ENCODE measurements around the gene LHB. TPM values are rescaled to one million over a fixed set of nuclear protein-coding genes. Genes with fewer than 3 reads are reported as not detected.

Gene LHB
- total RNA-seq, 2 donors from 2014 or later = not detected

DNA sequence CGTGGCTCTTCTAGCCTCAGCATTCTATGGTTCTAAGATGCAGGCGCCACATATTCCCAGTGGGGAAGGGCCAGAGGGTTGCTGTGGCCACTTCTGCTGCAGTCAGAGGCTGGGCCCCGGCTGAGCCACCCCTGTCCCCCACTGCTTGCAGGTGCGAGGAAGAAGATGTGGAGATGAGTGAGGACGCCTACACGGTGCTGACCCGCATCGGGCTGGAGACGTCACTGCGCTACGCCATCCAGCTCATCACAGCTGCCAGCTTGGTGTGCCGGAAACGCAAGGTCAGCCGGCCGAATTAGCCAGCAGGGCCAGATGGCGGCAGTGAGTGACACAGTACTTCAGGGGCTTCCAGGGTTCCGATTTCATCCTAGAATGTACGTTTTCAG lies 2.0 kb downstream of the LHB start:
- H3K36me3 Mint-ChIP-seq (ENCODE audit: insufficient read depth in 2 of 2) = peaks cover 1 to 7% of the 10 kb centered on the region in 2 donors
- ATAC-seq (replicated peaks in 1 of 2) = no peak
- H3K4me3 Mint-ChIP-seq = no peak overlapping the region

DNA sequence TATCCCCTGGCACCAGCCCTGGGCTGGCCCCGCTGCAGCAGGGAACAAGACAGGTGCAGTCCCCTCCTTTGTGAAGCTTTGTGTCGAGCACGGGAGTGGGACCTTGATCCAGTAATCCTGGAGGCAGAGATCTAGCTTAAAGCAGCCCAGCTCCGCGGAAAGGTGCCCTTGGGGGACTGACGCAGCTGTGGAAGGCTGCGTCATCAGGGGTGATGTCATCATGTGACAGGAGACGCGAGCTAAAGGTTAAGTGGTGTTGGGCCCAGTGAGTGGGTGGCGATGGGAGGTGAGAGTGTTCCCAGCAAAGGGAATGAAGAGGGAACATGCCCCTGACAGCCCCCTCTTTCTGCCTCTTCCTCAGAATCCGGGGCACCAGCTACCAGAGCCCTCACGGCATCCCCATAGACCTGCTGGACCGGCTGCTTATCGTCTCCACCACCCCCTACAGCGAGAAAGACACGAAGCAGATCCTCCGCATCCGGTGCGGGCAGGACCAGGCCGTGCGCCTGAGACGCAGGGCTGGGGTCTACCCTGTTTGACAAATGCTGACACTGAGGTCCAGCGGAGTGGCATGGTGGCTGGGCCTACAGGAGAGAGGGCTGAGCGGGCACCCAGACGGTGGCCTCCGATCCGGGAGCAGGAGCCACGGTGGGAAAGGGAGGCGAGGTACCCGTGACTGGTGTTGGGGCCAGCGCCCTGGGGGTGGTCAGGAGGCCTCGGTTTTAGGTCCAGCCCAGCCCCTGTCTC lies 2.6 kb downstream of the LHB start:
- Mint-ChIP-seq H3K36me3 (ENCODE audit: insufficient read depth in 2 of 2) (peaks cover 1 to 7% of the 10 kb centered on the region in 2 donors), H3K4me3 (no peak overlapping the region), H3K9me3 (no peaks in the 10 kb centered on the region), H3K27ac (no peak overlapping the region), H3K27me3 (ENCODE audit: low read depth) (peaks cover 6% of the 10 kb centered on the region), H3K4me1 (ENCODE audit: low read depth) (peaks cover 11% of the 10 kb centered on the region)
- DNase-seq = no peak
- no peak for ATAC-seq (replicated peaks in 1 of 2)

More for the DNA sequence above, 2.0 kb downstream of the LHB start:
- Mint-ChIP-seq H3K4me1 (ENCODE audit: low read depth) (peaks cover 13% of the 10 kb centered on the region), H3K9me3 (no peaks in the 10 kb centered on the region), H3K27ac (no peak overlapping the region), H3K27me3 (ENCODE audit: low read depth) (peaks cover 11% of the 10 kb centered on the region)
- no peak for DNase-seq

DNA sequence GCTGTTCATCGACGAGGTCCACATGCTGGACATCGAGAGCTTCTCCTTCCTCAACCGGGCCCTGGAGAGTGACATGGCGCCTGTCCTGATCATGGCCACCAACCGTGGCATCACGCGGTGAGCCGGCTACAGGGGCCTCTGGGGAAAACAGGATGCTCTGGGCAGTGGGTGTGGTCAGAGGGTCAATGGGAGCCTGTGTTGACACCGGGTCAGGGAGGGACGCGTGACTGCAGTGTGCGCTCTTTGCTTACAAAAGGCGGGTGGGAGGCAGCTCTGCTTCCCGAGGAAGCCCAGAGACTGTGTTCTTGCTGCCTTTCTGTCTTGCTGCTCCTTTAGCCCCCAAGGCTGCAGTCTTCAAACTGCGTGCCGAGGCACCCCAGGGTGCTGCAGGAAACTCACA lies 5.7 kb downstream of the LHB start:
- Mint-ChIP-seq H3K4me1 (ENCODE audit: low read depth) (no peaks in the 10 kb centered on the region), H3K27ac (no peak overlapping the region), H3K9me3 (no peaks in the 10 kb centered on the region), H3K4me3 (no peak overlapping the region), H3K27me3 (ENCODE audit: low read depth) (no peaks in the 10 kb centered on the region), H3K36me3 (ENCODE audit: insufficient read depth in 2 of 2) (peaks cover 1 to 8% of the 10 kb centered on the region in 2 donors)
- ATAC-seq (replicated peaks in 1 of 2) (no peak), DNase-seq (no peak)

DNA sequence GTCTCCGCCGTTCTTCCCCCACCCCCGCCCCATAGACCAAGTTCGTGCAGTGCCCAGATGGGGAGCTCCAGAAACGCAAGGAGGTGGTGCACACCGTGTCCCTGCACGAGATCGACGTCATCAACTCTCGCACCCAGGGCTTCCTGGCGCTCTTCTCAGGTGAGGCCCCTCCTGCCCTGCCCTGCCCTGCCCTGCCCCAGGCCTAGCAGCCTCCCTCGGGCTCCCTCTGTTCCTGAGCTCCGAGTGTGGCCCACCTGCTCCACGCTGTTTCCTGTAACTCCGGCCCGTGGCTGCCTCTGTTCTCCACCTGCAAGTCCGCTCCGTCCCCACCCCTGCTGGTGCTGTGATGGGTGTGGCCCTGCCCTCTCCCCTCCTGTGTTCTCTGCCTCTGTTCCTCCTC lies 6.4 kb downstream of the LHB start:
- Mint-ChIP-seq H3K27ac (no peak overlapping the region), H3K9me3 (no peaks in the 10 kb centered on the region), H3K27me3 (ENCODE audit: low read depth) (no peaks in the 10 kb centered on the region), H3K4me1 (ENCODE audit: low read depth) (no peaks in the 10 kb centered on the region), H3K4me3 (no peak overlapping the region), H3K36me3 (ENCODE audit: insufficient read depth in 2 of 2) (peaks cover 1 to 6% of the 10 kb centered on the region in 2 donors)
- no peak for ATAC-seq (replicated peaks in 1 of 2)
- no peak for DNase-seq

DNA sequence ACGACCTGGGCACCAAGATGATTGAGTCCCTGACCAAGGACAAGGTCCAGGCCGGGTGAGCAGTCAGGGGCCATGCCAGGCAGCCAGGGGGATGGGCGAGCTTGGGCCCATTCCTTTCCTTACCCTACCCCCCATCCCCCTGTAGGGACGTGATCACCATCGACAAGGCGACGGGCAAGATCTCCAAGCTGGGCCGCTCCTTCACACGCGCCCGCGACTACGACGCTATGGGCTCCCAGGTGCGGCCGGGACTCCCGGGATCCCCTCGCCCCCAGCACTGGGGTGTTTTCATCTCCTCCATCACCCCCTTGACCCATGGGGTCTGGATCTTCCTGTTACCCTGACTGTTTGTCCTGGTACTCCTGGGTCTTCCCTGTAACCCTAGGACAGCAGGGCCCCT lies 7.1 kb downstream of the LHB start:
- no peak for DNase-seq
- H3K27ac Mint-ChIP-seq = no peak overlapping the region
- no peak for ATAC-seq (replicated peaks in 1 of 2)
- peaks cover 4 to 6% of the 10 kb centered on the region in 2 donors for H3K36me3 Mint-ChIP-seq (ENCODE audit: insufficient read depth in 2 of 2)
- no peaks in the 10 kb centered on the region for H3K9me3 Mint-ChIP-seq
- no peak overlapping the region for H3K4me3 Mint-ChIP-seq
- H3K4me1 Mint-ChIP-seq (ENCODE audit: low read depth) = no peaks in the 10 kb centered on the region
- no peaks in the 10 kb centered on the region for H3K27me3 Mint-ChIP-seq (ENCODE audit: low read depth)

DNA sequence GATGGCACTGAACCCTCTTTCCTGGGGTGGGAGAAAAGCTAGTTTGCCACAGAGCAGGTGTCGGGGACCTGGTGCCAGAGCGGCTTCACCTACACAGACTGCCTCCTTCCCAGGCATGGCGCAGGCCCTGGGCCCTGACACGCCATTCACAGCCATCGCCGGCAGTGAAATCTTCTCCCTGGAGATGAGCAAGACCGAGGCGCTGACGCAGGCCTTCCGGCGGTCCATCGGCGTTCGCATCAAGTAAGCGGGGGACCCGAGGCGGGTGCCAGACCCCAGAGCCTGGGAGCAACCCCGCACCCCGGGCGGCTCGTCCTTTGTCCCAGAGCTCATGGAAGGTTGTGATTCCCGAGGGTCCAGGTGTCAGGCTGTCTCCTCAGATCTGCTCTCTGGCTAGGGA lies 10.0 kb downstream of the LHB start:
- Mint-ChIP-seq H3K9me3 (no peaks in the 10 kb centered on the region), H3K36me3 (ENCODE audit: insufficient read depth in 2 of 2) (peaks cover 5 to 11% of the 10 kb centered on the region in 2 donors), H3K27ac (no peak overlapping the region), H3K4me1 (ENCODE audit: low read depth) (no peaks in the 10 kb centered on the region), H3K4me3 (no peak overlapping the region), H3K27me3 (ENCODE audit: low read depth) (no peaks in the 10 kb centered on the region)
- ATAC-seq (replicated peaks in 1 of 2) (no peak), DNase-seq (no peak)

DNA sequence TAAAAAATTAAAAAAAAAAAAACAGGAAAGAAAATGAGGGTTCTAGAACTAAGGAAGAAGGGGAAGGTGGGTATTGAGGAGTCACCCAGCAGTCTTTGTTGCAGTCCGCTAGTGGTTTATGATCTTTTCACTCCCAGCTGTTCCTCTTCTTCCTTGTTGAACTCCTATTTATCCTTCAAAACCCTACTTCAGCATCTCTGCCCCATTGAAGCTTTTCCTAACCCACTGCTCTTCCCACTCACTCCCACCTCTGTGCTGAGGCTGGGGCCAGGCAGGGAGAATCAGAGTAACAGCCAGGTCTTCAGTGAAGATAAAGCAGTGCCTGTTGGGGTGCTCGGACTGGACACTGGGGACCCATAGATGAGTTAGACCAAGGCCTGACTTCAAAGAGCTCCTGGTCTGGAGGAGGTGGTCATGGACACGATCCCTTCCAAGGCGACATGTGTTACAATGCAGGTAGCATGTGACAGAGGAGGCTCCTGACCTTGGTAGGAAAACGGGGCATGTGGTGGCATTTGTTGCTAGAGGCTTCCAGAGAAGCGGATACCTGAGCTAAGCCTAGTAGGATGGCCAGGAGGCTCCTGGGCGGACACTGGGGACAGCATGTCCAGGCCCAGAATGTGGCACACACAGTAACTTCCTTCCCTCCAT lies 11.8 kb downstream of the LHB start:
- Mint-ChIP-seq H3K4me1 (ENCODE audit: low read depth) (no peaks in the 10 kb centered on the region), H3K27ac (no peak overlapping the region), H3K36me3 (ENCODE audit: insufficient read depth in 2 of 2) (peaks cover 5 to 6% of the 10 kb centered on the region in 2 donors), H3K27me3 (ENCODE audit: low read depth) (no peaks in the 10 kb centered on the region), H3K4me3 (no peak overlapping the region), H3K9me3 (no peaks in the 10 kb centered on the region)
- ATAC-seq (replicated peaks in 1 of 2) (no peak), DNase-seq (no peak)

DNA sequence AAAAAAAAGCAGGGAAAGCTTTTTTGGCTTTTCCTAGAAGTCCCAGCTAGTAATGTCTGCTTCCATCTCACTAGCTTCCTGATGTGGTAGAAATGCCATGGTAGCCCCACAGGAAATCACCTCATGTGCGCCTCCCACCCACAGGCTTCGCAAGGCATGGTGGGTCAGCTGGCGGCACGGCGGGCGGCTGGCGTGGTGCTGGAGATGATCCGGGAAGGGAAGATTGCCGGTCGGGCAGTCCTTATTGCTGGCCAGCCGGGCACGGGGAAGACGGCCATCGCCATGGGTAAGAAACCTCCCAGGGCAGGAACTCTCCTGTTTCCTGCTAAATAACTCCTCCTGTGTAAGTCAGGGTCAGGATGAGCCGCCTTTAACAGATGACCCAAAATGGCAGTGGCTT lies 12.8 kb downstream of the LHB start:
- no peak for DNase-seq
- ATAC-seq (replicated peaks in 1 of 2) = no peak
- H3K27me3 Mint-ChIP-seq (ENCODE audit: low read depth) = no peaks in the 10 kb centered on the region
- H3K4me3 Mint-ChIP-seq = no peak overlapping the region
- no peak overlapping the region for H3K27ac Mint-ChIP-seq
- no peaks in the 10 kb centered on the region for H3K9me3 Mint-ChIP-seq
- peaks cover 4 to 6% of the 10 kb centered on the region in 2 donors for H3K36me3 Mint-ChIP-seq (ENCODE audit: insufficient read depth in 2 of 2)
- H3K4me1 Mint-ChIP-seq (ENCODE audit: low read depth) = peaks cover 8% of the 10 kb centered on the region

DNA sequence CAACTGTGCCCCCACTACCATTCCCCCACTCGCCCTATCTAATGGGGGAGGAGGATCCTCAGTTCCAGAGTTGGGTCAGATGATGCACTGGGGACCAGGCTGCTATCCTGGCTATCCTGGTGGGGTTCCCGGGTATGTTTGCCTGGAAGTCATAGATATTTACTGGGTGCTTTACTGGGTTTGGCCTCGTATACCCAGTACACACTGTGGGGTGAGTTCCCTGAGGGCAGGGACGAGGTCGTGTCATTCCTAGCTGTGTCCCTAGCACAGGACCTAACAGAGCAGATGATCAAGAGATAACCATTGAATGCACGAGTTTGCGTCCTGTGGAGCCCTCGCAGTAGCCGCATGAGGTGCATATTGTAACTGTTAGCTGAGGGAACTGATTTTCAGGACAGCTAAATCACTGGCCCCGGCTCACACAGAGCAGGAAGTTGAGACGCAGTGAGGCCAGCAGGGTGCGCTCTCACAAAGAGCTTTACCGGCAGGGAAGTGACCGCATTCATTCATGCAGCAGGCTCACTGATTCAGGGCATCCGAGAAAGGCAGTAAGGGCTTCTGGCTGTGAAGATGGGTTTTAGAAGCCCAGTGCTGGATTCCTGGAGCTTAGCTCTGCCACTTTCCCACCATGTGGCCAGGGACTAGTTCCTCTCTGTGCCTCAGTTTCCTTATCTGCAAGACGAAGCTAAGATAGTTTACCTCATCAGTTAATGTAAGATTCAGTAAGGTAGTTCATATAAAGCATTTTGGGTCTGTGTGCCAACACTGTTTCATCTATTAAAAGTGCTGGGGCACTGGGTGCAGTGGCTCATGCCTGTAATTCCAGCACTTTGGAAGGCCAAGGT lies 17.2 kb downstream of the LHB start:
- Mint-ChIP-seq H3K27me3 (ENCODE audit: low read depth) (no peaks in the 10 kb centered on the region), H3K9me3 (no peaks in the 10 kb centered on the region), H3K4me1 (ENCODE audit: low read depth) (peaks cover 26% of the 10 kb centered on the region), H3K36me3 (ENCODE audit: insufficient read depth in 2 of 2) (peaks cover 1 to 10% of the 10 kb centered on the region in 2 donors), H3K4me3 (no peak overlapping the region), H3K27ac (no peak overlapping the region)
- DNase-seq (peak; percentile 67 to 71), ATAC-seq (replicated peaks in 1 of 2) (peak; percentile 73 to 88)

DNA sequence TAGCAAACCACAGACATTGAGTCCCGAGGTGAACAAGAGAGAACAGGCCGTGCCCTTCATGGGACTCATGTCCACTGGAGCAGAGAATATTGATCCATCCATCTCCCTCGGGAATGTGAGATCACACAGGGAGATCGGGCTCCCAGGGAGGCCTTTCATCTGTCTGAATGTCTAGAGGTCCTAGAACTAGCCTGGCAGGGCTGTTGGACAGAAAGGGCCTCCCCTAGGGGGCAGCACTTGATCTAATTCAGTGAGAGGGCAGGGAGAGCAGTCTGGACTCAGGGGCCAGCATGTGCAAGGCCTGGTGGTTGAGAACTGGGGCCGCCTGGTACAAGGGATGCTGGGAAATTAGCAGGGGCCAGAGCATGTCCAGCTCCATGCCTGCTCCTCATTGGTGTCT lies 18.9 kb downstream of the LHB start:
- Mint-ChIP-seq H3K27me3 (ENCODE audit: low read depth) (no peaks in the 10 kb centered on the region), H3K4me1 (ENCODE audit: low read depth) (peaks cover 39% of the 10 kb centered on the region), H3K36me3 (ENCODE audit: insufficient read depth in 2 of 2) (peaks cover 3 to 7% of the 10 kb centered on the region in 2 donors), H3K27ac (no peak overlapping the region), H3K4me3 (no peak overlapping the region), H3K9me3 (no peaks in the 10 kb centered on the region)
- DNase-seq = peak; percentile 65 to 73
- ATAC-seq (replicated peaks in 1 of 2) = no peak

DNA sequence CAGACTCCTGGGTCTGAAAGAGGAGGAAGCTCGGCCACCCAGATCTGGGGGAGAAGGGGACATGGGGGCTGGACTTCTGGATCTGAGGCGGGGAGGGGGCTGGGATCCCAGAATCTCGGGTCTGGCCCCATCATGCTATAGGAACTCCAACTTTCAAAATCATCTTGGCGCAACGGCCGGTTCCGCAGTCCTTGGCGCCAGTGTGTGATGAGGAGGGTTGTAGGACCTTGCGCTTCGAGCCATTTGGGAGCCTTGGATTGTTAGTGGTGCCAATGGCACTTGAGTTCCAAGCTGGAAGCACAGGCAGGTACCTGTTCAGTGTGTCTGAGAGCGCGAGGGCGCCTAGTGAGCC lies 22.9 kb downstream of the LHB start:
- H3K36me3 Mint-ChIP-seq (ENCODE audit: insufficient read depth in 2 of 2) = peaks cover 2 to 7% of the 10 kb centered on the region in 2 donors
- no peaks in the 10 kb centered on the region for H3K27me3 Mint-ChIP-seq (ENCODE audit: low read depth)
- H3K9me3 Mint-ChIP-seq = no peaks in the 10 kb centered on the region
- no peak for DNase-seq
- H3K4me1 Mint-ChIP-seq (ENCODE audit: low read depth) = peaks cover 46% of the 10 kb centered on the region
- peak overlapping the region; percentile 90 to 99 for H3K4me3 Mint-ChIP-seq
- peak overlapping the region; percentile 91 for H3K27ac Mint-ChIP-seq
- ATAC-seq (replicated peaks in 1 of 2) = no peak

DNA sequence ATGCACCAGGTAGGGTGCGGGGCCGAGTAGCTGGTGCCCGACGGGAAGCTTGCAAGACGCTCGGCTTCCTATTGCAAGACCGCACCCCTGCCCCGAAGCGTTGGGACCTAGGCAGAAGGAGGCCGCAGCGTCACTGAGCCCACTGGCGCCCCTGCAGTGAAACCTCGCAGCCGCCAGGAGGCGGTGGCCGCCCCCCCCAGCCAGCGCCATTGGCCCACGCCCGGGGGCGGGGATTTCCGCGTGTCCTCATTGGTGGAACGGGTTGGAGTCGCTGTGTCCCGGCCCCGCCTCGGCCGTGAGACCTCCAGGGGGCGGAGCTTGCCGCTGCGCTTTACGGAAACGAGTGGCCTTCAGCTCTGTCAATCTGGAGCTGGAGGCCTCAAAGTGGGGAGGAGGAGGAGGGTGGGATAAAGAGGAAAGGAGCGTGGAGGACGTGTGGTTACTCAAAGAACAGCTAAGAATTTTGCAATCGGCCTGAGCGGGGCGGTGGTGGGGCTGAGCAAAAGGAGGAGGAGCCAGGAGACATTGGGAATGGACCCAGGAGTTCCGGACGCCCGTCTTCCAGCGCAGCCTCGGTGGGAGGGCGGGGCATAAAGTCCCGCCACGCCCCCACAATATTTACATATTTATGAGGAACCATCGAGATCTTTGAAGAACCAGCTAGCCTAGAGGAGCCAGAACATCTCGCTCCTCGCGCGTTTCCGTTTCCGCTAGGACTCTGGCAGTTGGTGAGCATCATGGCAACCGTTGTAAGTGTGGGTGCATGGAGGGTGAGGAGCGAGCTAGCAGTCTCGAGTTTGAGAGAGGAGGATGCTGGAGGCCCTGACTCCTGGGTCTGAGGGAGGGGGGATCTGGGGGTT lies 23.5 kb downstream of the LHB start, which contains the start of the genes GYS1 and RUVBL2:
Gene GYS1, minus strand, starts transcription at position 135 of the 860 bp plus-strand sequence. CDS start 197 bp downstream, outside the sequence.
Gene RUVBL2, plus strand, starts transcription at position 713 of the 860 bp plus-strand sequence. Its CDS starts 25 bp downstream, at position 738.
- peak; percentile 100 for DNase-seq
- H3K27ac Mint-ChIP-seq = peak within 1 kb of the TSS; percentile 91
- peaks cover 4 to 7% of the 10 kb centered on the region in 2 donors for H3K36me3 Mint-ChIP-seq (ENCODE audit: insufficient read depth in 2 of 2)
- peaks cover 46% of the 10 kb centered on the region for H3K4me1 Mint-ChIP-seq (ENCODE audit: low read depth)
- H3K4me3 Mint-ChIP-seq = peak within 1 kb of the TSS; percentile 90 to 99
- no peaks in the 10 kb centered on the region for H3K27me3 Mint-ChIP-seq (ENCODE audit: low read depth)
- ATAC-seq (replicated peaks in 1 of 2) = peak; percentile 93
- H3K9me3 Mint-ChIP-seq = no peaks in the 10 kb centered on the region

All from activated T-cell treated with anti-CD3 and anti-CD28 coated beads, Interleukin-2, amount 50 U/mL, for 72 hours (primary cell).